ENCODE data around the gene ANGPT4. TPM values are rescaled to one million over a fixed set of nuclear protein-coding genes. Genes with fewer than 3 reads are reported as not detected.
A peak's percentile ranks its signal among the peaks of the same experiment; 100 is the strongest.

Gene ANGPT4
- total and polyA plus RNA-seq, 2 of the 13 experiments (the other 11 are each of a cell fraction or from before 2014, with no cell fraction given), result not detected

DNA sequence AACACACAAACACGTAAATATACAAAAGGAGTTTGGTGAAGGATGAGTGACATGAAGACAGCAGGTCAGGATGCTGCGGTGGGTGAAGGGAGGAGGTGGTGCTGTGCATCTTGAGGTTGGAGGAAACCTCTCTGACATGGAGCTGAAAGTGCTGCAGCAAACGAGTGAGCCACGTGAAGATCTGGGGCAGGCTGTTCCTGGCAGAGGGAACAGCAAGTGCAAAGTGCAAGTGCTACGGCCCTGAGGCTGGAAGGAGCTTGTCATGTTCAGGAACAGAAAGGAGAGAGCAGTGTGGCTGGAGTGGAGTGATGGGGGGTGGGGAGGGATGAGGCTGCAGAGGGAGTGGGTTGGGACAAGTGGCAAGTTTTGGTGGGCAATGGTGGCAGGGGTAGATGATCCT is 24.8 kb upstream of the ANGPT4 start:
- no peaks in the 10 kb centered on the region for H3K9me3 ChIP-seq (ENCODE audit: low read length)
- no peaks in the 10 kb centered on the region for H4K20me1 ChIP-seq (ENCODE audit: insufficient read depth, low read length)
- H2AFZ ChIP-seq (ENCODE audit: low read length), result no peak overlapping the region
- H3K79me2 ChIP-seq (ENCODE audit: insufficient read depth, low read length), result no peaks in the 10 kb centered on the region
- ATAC-seq (no peak), FAIRE-seq (no peak), DNase-seq (ENCODE audit: low spot score) (no peak)
- ChIA-PET CTCF (ENCODE audit: low intra/inter-chr PET ratio, low total read pairs) (interaction anchor here (0.9 kb wide), 1 partner anchor 126 kb away, joined by 3 read pairs; no protein-coding TSS in a partner anchor), POLR2A (no interaction called here)
- H3K4me3 ChIP-seq (replicated peaks in 1 of 3; ENCODE audit: insufficient read depth in 1 of 3, low read depth in 2 of 3, low read length in 3 of 3), result no peak overlapping the region
- WGBS (ENCODE audit: low lambda C conversion rate), result 2% methylated on average over 5 of the region's 5 CpGs
- H3K27ac ChIP-seq (ENCODE audit: extremely low read length, insufficient read depth, low read length), result no peak overlapping the region
- intact Hi-C loops (cut with micrococcal nuclease; ENCODE audit: unreplicated experiment) (no loop called here), in situ Hi-C loops (cut with HindIII; ENCODE audit: extremely low pct_ligation_motif_present, low pct_unique_long_range_greater_than_20kb) (no loop called here)
- no TSS peak for BruUV-seq (replicated peaks)
- peak; percentile 71 for TF ChIP-seq ZNF768 (CRISPR knock-in tag; IDR thresholded peaks at IDR 0.05)
- no peak for TF ChIP-seq GTF2F1 (IDR thresholded peaks at IDR 0.05; ENCODE audit: low read length)
- no peak for TF ChIP-seq ASH2L (IDR thresholded peaks at IDR 0.05; ENCODE audit: insufficient read length, low read depth, low read length)
- no peaks in the 10 kb centered on the region for H3K36me3 ChIP-seq (replicated peaks in 1 of 2; ENCODE audit: control insufficient read depth in 1 of 2, insufficient read depth in 2 of 2, low read length in 2 of 2)
- H3K27me3 ChIP-seq (ENCODE audit: control insufficient read depth in 1 of 2, insufficient read depth in 2 of 2, low read length in 2 of 2), result 0 out of 5 replicates have a peak, but pooled peaks cover 0 to 6% of the 10 kb centered on the region in 2 experiments
- no peaks in the 10 kb centered on the region for H3K4me1 ChIP-seq (ENCODE audit: insufficient read depth, low read length)
- no peak overlapping the region for H3K9ac ChIP-seq (ENCODE audit: insufficient read depth, low read depth, low read length)
- no peak overlapping the region for H3K4me2 ChIP-seq (ENCODE audit: low read depth, low read length)

GRCh38 chr20:939606-940005 is 23.5 kb upstream of the ANGPT4 start:
- in situ Hi-C loops (cut with HindIII; ENCODE audit: extremely low pct_ligation_motif_present, low pct_unique_long_range_greater_than_20kb) (no loop called here), intact Hi-C loops (cut with micrococcal nuclease; ENCODE audit: unreplicated experiment) (no loop called here)
- no peaks in the 10 kb centered on the region for H3K36me3 ChIP-seq (replicated peaks in 1 of 2; ENCODE audit: control insufficient read depth in 1 of 2, insufficient read depth in 2 of 2, low read length in 2 of 2)
- POLR2A ChIA-PET, result no interaction called here
- H3K4me1 ChIP-seq (ENCODE audit: insufficient read depth, low read length), result no peaks in the 10 kb centered on the region
- ATAC-seq (no peak), FAIRE-seq (no peak), DNase-seq (ENCODE audit: low spot score) (no peak)
- no peak overlapping the region for H3K27ac ChIP-seq (ENCODE audit: extremely low read length, insufficient read depth, low read length)
- H3K9me3 ChIP-seq (ENCODE audit: low read length), result no peaks in the 10 kb centered on the region
- no peak overlapping the region for H3K4me2 ChIP-seq (ENCODE audit: low read depth, low read length)
- H3K27me3 ChIP-seq (ENCODE audit: control insufficient read depth in 1 of 2, insufficient read depth in 2 of 2, low read length in 2 of 2), result no peaks in the 10 kb centered on the region
- BruUV-seq (replicated peaks), result no TSS peak
- H3K79me2 ChIP-seq (ENCODE audit: insufficient read depth, low read length), result no peaks in the 10 kb centered on the region
- H4K20me1 ChIP-seq (ENCODE audit: insufficient read depth, low read length), result no peaks in the 10 kb centered on the region
- no peak overlapping the region for H2AFZ ChIP-seq (ENCODE audit: low read length)
- no peak overlapping the region for H3K9ac ChIP-seq (ENCODE audit: insufficient read depth, low read depth, low read length)
- 58% methylated on average over 4 of the region's 5 CpGs for WGBS (ENCODE audit: low lambda C conversion rate)
- CTCF ChIA-PET (ENCODE audit: low intra/inter-chr PET ratio, low total read pairs), result no interaction called here
- no peak overlapping the region for H3K4me3 ChIP-seq (replicated peaks in 1 of 3; ENCODE audit: insufficient read depth in 1 of 3, low read depth in 2 of 3, low read length in 3 of 3)
- TF ChIP-seq POLR2AphosphoS2 (IDR thresholded peaks at IDR 0.05; ENCODE audit: low read depth, low read length) (no peak), BRF2 (CRISPR knock-in tag; IDR thresholded peaks at IDR 0.05) (no peak), ZNF878 (CRISPR knock-in tag; IDR thresholded peaks at IDR 0.05) (no peak), ADNP (CRISPR knock-in tag; IDR thresholded peaks at IDR 0.05) (no peak), RBAK (CRISPR knock-in tag; IDR thresholded peaks at IDR 0.05) (no peak), NCOA1 (CRISPR knock-in tag; IDR thresholded peaks at IDR 0.05) (no peak)
- TF ChIP-seq, protein P1, sequence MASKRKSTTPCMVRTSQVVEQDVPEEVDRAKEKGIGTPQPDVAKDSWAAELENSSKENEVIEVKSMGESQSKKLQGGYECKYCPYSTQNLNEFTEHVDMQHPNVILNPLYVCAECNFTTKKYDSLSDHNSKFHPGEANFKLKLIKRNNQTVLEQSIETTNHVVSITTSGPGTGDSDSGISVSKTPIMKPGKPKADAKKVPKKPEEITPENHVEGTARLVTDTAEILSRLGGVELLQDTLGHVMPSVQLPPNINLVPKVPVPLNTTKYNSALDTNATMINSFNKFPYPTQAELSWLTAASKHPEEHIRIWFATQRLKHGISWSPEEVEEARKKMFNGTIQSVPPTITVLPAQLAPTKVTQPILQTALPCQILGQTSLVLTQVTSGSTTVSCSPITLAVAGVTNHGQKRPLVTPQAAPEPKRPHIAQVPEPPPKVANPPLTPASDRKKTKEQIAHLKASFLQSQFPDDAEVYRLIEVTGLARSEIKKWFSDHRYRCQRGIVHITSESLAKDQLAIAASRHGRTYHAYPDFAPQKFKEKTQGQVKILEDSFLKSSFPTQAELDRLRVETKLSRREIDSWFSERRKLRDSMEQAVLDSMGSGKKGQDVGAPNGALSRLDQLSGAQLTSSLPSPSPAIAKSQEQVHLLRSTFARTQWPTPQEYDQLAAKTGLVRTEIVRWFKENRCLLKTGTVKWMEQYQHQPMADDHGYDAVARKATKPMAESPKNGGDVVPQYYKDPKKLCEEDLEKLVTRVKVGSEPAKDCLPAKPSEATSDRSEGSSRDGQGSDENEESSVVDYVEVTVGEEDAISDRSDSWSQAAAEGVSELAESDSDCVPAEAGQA (IDR thresholded peaks at IDR 0.05; ENCODE audit: low read depth), result no peak
- TF ChIP-seq, protein P1 (CRISPR knock-in tag; IDR thresholded peaks at IDR 0.05; ENCODE audit: borderline replicate concordance), result no peak
